GM19238 (cell line): ENCODE data around the gene DLGAP1.

ENCODE experiments used
- DNase-seq: peaks from one replicate; pipeline ENCODE4 v3.0.0; 2011; ENCODE audit warnings: low spot score; ENCODE audit not compliant: insufficient read length

The DLGAP1 gene

DNA sequence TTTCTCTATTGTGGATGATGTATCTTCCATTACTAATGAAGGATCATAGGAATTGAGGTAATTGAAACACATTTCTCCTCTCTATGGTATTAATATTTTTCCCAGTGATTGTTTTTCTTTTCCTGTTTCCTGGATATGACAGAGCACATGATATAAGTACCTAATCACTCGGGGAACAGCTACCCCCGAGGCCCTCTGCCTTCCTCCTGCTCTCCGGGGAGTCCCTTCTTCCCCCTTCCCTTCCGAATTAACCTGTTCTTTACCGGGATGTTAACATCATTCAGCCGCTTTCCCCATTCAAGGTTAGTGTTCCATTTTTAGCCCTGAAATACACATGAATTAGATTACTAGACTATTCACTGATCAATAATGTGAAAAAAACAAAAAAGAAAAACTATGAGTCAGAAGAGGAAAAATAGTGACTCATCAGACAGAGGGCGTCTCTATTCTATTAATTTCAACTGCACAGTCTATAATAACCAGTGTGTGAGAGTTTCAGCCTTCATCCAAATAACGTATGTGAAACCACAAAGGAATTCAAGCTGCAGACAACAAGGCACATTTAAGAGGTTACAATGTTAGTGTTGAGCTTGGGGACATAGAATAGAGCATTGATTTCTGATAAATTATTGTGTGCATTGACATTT is 450.8 kb downstream of the DLGAP1 start:
- no peak for DNase-seq

DNA sequence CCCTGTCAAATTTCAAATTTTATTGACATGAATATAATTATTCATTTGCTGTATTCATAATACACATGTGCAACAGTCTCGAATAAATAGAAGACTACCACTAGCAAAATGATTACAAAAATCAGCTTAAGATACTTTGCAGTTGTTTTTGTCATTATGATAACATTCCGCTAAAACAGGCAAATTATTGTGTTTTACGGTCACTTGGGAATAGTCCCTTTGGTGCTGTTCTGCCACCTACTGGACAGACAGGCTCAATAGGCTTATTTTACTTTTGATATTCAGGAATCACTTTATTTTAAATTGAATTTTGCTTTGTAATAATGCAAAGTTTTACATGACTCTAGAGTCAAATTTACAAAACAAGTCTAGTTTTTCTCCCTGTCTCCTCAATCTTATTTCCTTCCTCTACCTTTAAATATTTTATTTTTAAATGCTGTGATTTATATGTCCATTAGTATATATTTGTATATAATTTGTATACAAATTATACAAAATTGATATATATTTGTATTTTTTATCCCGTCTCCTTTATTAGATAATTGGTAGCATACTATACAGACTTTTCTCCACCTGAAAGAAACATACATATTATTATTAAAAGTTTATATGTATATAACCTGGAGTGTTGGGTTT is 456.3 kb downstream of the DLGAP1 start:
- DNase-seq, result no peak

DNA sequence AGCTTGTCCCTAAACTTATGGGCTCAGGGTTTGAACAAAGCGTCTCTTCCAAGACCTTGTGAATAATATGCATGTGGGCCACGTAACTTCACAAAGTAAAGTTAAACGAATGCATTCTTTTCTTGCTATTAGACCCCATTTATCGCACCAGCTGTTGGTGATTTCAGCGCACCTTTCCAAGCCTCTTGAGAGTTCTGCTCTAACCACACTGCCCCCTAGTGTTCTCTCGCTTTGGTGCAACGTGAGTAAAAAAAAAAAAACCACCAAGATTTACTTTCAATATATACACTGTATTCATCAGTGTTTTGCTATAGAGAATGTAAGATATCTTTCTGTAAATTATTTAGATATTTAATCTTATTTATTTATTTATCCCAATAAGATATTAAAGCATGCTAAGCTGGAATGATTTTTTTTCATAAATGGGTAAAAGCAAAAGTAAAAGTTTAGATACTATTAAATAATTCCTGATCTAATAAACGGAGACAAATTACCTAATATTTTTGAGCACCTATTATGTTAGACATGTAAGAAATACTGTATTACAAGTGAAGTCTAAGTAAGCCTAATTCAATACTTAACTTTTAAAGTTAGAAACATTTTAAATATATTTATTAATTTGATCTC is 459.5 kb downstream of the DLGAP1 start:
- no peak for DNase-seq

DNA sequence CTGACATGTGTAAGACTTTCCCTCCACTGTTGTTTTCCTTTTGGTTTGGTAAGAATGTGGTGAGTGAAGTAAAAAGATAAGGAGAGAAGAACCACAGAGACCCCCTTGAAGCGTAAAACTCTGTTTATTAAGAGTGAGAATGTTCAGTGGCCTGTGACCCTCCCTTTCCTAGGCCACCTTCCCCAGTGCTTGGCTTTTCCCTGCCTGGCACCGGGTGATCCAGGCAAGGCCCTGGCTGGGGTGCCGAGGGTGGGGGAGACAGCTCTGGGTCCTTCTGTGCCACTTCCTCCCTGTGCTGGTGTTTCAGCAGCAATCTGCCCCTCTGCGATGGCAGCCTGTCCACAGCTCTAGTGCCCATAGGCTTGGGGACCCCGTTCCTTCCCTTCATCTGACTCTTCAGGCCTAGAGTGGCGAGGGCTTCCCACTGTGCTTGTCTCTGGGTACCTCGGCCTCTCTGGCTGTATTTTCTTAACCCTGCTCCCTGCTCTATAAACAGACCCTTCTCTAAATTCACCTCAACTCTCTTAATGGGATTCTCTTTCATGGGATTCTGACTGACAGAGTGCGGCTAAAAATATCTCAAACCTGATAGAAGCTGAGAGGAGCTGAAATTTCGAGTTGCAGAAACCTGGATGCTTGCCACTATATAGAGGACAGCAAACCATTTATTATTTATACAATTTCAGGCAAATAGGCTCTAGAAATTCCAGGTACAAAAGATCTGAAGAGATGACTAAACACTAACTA is 461.0 kb downstream of the DLGAP1 start:
- no peak for DNase-seq

- DNase-seq, result no peak
Measured at GRCh38 chr18:3985664-3986063, 469.4 kb downstream of the DLGAP1 start.

- no peak for DNase-seq
Measured at GRCh38 chr18:3985020-3985419, 470.1 kb downstream of the DLGAP1 start.

DNA sequence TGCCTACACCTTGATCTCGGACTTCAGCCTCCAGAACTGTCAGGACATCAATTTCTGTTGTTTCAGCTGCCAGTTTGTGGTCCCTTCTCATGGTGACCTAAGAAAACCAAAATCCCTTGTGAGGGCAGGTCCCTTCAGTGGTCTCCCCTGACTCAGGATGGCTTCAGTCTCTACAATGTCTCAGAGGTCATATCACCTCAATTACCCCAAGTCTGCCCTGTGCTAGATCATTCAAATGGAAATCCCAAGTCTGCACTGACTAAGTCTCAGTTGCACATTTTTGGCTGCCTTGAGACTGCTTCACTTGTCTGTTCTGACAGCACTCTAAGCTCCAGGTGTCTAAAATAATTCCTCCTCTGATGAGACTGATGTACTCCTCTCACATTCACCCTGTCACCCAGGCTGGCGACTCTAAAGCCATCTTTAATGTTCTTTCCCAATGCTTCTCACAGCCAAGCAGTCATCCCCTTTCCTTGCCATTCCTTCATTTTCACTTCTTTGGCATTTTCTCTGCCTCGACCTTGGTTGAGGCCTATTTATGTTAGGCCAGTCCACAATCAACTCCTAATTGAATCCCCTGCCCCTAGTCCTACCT is 470.8 kb downstream of the DLGAP1 start:
- no peak for DNase-seq

DNA sequence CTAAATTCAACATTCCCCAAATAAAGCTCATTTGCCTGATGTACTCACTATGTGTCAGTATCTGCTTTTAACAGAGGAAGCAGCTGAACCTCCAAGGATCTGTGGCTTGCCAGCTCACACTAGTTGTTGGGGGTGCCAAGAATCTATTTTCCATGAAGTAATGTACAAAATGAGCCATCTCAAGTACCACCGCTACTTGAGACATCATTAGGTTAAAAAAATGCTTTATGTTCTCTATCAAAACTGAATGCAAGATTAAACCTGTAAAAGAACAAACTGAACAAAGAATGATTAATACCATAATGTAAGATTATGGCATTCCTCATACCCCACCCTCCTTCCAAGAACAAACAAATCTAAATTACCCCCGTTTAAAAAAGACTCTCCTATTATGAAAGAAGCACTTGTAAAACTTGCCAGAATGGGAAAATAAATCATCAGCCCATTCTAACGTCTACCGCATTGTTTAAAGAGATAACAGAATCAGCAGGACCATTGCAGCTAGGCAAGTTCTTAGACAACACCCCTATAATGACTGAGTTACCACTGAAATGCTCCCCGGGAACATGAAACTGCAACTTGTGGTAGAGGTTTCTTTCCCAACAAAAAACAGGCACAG is 471.6 kb downstream of the DLGAP1 start:
- no peak for DNase-seq

GRCh38 chr18:3982541-3982940 is 472.6 kb downstream of the DLGAP1 start:
- no peak for DNase-seq

DNA sequence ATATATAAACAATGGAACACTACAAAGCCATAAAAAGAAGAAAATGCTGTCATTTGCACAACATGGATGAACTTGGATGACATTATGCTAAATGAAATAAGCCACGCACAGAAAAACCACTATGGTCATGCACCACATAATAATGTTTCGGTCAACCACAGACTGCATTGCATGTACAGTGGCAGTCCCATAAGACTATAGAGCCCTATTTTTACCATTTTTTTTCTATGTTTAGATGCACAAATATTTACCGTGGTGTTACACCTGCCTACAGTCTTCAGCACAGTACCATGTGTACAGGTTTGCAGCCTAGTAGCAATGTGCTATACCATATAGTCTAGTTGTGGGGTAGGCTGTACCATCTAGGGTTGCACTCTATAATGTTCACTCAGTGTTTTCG is 476.1 kb downstream of the DLGAP1 start:
- DNase-seq, result no peak

DNA sequence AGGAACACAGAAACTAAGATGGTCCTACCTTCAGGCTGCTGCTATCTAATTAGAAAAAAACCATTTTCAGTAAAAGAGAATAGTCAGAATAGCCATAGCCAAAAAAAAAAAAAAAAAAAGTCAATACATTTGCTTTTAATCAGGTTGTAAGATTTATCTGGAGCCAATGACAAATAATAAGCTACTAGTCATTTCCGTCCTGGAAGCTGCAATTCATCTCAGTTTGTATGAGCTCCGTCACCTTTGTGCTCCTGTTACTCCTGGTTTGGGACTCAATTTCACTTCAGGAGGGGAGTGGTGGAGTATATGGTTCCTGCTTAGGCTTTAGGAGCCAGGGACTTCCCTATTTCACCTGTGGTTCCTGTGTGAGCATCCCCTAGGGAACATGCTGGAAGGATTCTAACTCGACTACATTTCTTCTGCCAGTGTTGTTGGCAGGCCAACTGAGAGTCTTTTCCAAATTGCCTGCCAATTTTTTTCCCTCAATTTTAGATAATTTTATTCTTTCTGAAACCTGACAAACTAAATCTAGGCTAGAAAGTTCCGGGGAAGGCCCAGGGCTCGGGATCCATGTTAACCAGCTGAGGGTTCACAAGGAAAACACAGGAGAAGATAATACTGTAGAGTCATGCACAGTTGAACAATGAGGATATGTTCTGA is 481.8 kb downstream of the DLGAP1 start:
- no peak for DNase-seq

DNA sequence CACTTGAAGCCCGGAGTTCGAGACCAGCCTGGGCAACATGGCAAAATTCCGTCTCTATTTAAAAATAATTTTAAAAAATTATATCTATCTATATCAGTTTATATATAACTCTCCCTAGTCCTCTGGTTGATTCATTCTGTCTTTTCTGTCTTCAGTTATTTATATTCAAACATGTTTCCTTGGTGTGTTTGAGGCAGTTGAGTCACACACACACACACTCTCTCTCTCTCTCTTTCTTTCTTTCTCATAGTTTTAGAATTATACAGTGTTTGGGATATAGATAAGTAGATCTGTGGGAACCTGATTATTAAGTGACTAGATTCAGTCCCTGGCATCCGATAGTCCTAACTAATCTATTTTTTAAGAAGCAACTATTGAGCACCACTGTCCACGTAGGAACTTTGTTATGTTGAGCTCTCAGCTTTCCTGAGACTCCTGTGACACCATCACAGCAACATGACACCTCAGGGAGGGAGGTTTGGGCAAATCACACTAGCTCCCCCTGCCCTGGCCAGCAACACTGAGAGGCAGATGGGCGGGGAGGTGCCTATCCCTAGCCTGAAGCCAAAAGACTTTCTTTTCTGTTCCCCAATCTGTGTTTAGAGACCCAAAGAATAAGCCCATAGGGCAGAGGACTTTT is 482.7 kb downstream of the DLGAP1 start:
- no peak for DNase-seq

- DNase-seq, result no peak
Measured at GRCh38 chr18:3970929-3971328, 484.2 kb downstream of the DLGAP1 start.

GRCh38 chr18:3967359-3968180 is 487.5 kb downstream of the DLGAP1 start:
- DNase-seq, result no peak

- DNase-seq, result no peak
Measured at GRCh38 chr18:3966642-3967358, 488.3 kb downstream of the DLGAP1 start.

DNA sequence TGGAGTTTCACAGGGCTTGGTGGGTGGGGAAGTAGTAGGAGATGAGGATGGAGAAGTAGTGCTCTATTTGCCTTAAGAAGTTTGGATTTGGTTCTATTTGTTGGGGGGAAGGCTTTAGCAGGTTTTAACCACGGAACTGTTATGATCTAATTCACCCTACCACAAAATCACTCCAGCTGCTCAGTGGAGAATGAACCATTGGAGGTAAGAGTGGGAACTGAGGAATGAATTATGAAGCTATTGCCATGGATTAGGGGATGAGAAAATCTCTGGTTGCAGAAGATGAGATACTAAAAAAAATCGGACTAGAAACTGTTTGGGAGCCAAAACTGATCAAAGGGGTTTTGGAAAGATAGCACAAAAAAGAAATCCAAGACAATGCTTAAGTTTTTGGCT is 488.9 kb downstream of the DLGAP1 start:
- no peak for DNase-seq

- DNase-seq, result no peak
Measured at GRCh38 chr18:3960977-3961376, 494.1 kb downstream of the DLGAP1 start.

GRCh38 chr18:3960142-3960541 is 495.0 kb downstream of the DLGAP1 start:
- no peak for DNase-seq

- no peak for DNase-seq
Measured at GRCh38 chr18:3952031-3952430, 503.1 kb downstream of the DLGAP1 start.
